DOHH2 (cell line): ENCODE results near the gene PYGM.

Source experiments
- EZH2phosphoT487 ChIP-seq: fragments of 200-600 bp; sonication (generic); IDR thresholded peaks from 2 replicates; pipeline ENCODE4 v1.6.1; 2017; ENCODE audit warnings: borderline replicate concordance, mild to moderate bottlenecking, antibody characterized with exemption, low read length, moderate library complexity, mixed read lengths
- TF ChIP-seq, protein P1 (sequence below): fragments of 200-600 bp; sonication (generic); IDR thresholded peaks from one replicate; pipeline ENCODE4 v1.5.1; 2014; ENCODE audit warnings: antibody characterized with exemption, mild to moderate bottlenecking, low read depth, low read length; ENCODE audit not compliant: poor library complexity, severe bottlenecking

DNA sequence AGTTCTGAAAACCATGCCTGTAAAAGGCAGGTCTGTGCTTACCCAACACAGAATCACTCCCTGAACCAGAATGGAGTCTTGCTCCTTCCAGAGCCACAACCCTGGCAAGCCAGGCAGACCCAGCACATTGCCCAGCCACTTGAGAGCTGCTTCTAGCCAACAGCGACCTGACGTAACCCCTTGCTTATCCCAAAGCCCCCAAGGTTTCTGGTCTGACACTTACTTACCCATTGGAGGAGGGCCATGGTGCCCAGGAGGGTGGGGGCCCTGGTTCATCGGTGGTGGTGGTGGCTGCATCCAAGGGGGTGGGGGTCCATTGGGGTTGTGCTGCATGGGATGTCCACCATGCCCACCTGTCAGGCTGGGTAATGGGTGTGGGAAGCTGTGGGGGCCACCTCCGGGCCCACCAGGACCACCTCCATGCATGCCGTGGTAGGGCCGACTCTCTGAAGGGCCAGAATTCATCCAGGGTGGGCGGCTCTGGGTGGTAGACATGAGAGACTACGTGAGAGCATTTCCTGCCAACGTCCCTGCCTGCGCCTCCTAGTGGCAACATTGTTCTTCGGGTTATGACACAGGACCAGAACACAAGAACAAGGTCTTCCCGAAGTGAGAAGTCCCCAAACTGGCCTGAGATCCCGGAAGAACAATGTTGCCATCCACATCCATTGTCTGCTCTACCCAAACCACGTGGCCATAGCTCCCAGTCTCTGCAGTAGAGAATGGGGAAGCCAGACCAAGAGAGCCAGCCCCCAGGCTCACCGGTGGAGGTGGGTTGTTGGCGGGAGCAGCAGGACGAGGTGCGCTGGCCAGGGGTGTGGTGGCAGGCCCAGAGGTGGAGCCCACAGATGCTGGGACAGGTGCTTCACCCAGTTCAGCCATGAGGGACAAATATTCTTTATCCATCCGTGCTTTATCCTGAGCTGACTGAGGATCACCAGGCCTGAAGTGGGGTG lies 7.8 kb upstream of the PYGM start:
- TF ChIP-seq, protein P1, sequence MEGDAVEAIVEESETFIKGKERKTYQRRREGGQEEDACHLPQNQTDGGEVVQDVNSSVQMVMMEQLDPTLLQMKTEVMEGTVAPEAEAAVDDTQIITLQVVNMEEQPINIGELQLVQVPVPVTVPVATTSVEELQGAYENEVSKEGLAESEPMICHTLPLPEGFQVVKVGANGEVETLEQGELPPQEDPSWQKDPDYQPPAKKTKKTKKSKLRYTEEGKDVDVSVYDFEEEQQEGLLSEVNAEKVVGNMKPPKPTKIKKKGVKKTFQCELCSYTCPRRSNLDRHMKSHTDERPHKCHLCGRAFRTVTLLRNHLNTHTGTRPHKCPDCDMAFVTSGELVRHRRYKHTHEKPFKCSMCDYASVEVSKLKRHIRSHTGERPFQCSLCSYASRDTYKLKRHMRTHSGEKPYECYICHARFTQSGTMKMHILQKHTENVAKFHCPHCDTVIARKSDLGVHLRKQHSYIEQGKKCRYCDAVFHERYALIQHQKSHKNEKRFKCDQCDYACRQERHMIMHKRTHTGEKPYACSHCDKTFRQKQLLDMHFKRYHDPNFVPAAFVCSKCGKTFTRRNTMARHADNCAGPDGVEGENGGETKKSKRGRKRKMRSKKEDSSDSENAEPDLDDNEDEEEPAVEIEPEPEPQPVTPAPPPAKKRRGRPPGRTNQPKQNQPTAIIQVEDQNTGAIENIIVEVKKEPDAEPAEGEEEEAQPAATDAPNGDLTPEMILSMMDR = peak; percentile 97
- no peak for TF ChIP-seq EZH2phosphoT487
